ENCODE measurements around the gene AKT2.
"Not testable (repeated sequence)": the region's sequence is repeated elsewhere in the genome, so short reads cannot be mapped to it uniquely, and the experiment has no call there.

AKT2 gene

DNA sequence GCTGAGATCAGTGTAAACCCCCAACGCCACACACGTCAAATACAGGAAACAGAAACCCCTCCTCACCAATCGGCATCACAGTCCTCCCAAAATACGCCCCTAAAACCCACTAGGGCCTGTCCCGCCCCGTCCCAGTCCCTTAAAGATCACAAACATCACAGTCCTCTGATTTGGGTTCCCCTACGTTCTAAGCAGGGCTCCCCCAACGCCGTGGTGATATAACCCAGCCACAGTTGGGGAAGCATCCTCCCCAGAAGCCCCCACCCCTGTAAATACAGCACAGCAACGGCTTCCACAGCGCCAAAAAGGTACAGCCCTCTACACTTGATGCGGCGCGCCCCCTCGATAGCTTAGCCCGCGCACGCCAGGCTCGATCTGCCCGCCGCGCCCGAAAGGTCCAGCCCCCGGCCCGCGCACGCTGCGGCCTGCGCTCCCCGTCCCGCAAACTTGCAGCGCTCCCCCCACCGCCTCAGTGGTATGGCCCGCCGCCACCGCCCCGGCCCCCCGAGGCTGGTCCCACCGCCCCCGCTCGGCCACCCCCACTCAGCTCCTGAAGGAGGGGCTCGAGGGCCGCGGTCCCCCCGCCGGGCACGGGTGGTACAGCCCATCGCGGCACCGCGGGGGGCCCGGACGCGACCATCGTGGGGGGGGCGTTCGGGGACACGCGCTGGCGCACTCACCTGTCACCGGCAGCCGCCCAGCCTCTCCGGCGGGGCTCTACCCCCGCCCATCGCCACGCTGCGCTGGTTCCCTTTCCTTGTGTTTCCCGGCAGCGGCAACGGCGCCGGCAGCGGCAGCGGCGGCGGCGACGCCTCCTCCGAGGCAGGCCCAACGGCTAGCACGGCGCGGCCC lies at the start of gene AKT2:
Gene AKT2 (minus strand): TSS at position 845 of the 852 bp plus-strand sequence. CDS start 20,078 bp downstream, outside the sequence.
- DNase-seq (ENCODE audit: low read depth, low spot score), result peak; percentile 38

DNA sequence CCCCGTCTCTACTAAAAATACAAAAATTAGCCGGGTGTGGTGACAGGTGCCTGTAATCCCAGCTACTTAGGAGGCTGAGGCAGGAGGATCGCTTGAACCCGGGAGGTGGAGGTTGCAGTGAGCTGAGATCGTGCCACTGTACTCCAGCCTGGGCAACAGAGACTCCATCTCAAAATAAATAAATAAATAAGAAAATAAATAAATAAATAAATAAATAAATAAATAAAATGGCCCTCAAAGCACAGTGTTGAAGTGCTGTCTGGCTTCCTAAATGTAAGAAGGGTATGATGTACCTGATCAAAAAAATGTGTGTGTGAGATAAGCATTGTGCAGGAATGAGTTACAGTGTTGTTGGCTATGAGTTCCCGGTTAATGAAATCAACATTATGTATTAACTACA lies 47.9 kb upstream of the AKT2 start:
- not testable (repeated sequence) for DNase-seq (ENCODE audit: low read depth, low spot score)

DNA sequence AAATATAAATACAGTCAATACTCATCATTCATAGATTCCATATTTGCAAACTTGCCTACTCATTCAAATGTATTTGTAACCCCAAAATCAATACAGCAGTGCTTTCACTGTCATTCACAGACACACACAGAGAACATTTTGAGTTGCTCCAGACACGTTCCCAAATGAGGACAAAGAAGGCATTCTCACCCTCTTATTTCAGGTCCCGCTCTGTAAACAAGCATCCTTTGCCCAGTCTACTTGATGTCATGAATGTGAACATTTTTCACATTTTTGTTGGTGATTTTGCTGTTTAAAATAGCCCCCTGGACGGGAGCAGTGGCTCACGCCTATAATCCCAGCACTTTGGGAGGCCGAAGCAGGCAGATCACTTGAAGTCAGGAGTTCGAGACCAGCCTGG lies 47.5 kb upstream of the AKT2 start:
- peak; percentile 21 for DNase-seq (ENCODE audit: low read depth, low spot score)

DNA sequence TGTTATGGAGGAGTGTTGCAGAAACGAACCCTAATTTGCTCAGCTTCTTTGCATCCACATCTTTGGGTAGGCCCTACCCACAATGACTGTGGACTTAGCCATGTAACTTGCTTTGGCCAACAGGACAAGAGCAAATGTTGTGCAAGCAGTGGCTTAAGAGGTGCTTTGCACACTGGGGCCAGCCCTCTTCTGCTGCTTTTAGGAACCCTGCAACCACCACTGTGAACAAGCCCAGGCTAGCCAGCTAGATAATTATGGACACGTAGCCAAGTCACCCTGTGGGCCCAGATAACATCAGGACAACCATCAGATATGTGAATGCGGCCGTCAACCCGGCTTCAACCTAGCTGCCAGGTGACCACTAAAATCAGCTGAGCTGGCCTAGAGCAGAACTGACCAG lies 45.9 kb upstream of the AKT2 start:
- DNase-seq (ENCODE audit: low read depth, low spot score), result no peak

DNA sequence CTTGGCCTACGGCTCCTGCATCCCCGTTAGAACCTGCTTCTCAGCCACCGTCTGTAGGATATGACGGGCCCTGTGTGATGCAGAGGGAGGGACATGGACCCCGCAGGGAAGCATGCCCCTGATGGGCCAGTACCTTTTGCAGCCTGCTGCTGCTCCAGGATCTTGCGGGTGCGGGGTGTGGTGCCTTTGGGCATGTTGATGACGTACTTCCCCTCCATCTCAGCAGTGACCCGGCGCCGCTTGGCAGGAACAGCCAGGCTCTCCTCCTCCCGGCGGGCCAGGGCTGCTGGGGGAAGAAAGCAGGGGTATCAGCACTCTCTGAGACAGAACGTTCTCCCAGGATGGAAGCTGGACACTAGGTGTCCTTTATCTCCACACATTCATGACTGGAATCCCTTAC lies 41.1 kb upstream of the AKT2 start:
- no peak for DNase-seq (ENCODE audit: low read depth, low spot score)

DNA sequence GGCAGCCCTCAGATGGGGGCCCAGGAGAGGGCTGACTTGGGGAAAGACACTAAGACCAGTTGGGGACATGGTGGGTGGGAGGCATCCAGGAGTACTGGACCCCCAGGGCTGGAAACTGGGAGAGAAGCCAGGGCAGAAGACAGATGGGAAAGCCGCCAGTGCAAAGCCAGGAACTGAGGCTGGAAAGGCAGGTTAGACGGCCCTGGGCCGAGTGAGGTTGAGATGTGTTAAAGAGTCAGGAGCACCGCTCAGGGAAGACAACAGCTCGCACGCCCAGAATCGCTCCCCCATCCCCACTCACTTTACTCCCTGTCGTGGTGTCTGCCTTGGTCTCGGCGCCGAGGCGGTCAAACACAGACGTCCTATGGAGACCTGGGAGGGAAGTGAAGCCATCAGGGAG lies 38.6 kb upstream of the AKT2 start:
- no peak for DNase-seq (ENCODE audit: low read depth, low spot score)

DNA sequence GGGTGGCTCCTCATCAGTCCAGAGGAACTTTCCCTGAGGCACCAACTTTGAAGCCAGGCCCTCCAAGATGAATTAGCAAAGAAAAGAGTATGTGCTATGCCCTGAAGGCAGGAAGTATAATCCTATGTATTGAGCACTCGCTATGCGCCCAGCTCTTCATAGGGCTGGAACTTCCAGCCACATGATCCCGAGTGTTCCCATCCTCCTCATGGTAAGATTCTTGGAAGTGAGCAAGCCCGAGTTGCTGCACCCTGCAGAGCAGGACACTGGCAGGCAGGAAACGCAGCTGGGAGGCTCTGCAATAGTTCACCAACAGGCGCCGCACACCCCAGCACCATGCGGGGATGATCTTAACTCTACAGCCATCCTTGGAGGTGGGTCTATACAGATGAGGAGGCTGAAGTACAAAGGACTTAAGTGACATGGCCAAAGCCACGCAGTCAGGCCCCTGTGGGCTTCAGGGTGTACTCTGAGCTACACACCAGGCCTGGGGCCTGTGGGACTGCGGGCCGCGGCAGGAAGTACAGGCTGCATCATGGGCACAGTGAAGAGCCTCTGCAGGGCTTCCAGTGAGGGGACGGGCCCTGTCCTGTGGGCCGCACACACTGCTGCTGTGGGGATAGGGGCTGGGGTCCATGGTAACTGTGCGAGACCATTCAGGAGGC lies 37.9 kb upstream of the AKT2 start:
- no peak for DNase-seq (ENCODE audit: low read depth, low spot score)

DNA sequence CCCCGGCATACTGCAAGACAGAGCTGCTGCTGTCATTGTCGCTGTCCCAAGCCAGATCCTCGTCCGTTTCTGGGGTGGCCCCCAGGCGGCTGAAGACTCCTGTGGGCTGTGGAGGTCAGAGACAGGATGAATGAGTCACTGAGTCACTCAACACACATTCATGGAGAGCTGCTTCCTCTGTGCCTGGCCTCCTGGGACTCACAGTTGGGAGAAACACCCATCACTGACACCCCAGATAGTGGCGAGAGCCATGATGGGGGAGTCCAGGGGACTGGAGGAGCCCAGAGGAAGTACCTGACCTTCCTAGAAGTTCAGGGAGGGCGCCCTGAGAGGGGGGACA lies 37.1 kb upstream of the AKT2 start:
- no peak for DNase-seq (ENCODE audit: low read depth, low spot score)

DNA sequence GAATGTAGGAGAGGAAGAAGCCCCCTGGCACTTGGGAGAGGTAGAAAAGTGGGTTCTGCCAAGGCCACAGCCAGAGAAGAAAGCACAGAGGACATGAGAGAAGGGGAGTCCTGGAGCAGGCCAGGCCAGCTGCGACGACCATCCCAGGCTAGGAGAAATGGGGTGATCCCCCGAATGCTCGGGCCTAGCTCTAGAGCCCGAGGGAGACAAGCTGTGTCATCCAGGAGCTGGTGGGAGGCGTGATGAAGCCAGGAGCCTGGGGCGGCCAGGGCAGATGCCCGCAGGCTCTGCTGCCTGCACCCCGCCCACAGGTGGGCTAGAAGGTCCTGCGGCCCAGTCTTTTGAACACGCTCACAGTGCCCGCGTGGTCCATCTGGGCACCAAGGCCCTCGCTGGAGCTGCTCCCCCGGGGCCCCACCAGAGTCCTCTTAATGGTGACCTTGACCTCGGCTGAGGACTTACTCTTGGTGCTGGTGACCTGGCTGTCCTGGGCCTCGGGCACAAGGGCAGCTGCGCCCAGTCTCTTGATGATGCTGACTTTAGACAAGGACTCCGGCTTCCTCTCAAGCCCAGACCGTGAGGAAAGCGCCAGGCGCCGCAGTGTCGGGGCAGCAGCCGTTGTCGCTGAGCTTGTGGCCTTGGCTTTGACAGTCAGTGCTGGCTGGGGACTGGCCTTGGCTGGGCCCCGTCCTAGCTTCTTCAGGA lies 36.6 kb upstream of the AKT2 start:
- no peak for DNase-seq (ENCODE audit: low read depth, low spot score)

DNA sequence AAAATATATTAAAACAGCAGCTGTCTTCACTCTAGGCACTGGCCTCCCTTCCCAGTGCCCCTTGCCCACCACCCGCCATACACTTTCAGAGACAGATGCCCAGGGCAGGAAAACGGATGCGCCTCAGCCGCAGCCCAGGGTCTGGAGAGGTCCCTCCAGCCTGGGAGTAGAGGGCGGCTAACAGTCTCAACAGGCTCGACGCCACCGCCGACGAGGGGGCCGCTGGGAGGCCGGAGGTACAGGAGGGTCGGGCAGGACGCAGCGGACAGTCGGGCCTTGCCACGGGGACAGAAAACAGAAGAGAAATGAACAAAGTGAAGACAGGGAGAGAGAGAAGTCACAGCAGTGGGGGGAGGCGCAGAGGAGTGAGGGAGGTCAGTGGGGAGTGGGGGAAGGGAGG lies 35.9 kb upstream of the AKT2 start:
- no peak for DNase-seq (ENCODE audit: low read depth, low spot score)

DNA sequence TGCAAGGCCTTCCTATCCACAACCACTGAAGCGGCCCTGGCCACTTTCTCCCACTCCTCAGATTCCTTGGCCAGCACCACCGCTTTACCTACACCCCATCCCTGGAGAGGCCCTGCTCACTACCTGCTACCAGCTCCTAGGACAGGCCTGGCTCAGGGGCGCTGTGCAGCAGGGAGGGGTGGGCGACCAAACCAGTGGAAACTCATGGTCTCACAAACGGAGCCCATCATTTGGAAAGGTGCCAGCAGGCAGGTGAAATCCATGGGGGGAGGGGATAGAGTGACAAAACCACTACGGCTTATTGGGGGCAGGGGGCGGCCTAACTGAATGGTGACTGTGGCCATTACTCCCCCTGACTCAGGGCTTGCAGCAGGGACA lies 35.4 kb upstream of the AKT2 start:
- DNase-seq (ENCODE audit: low read depth, low spot score), result no peak

DNA sequence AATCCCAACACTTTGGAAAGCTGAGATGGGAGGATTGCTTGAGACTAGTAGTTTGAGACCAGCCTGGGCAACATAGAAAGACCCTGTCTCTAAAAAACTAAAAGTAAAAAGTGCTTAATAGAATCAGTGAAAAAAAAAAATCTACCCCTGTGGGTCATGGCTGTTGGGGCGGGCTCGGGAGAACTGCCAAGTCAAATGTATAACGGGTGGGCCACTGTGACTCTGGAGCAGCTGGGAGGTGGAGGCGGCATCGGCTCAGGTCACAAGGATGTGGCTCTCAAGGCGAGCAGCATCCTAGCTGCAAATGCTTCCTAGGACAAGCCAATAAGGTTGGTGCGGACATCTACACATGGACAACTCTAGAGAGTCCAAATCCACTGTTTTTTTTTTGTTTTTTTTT lies 32.2 kb upstream of the AKT2 start:
- no peak for DNase-seq (ENCODE audit: low read depth, low spot score)

DNA sequence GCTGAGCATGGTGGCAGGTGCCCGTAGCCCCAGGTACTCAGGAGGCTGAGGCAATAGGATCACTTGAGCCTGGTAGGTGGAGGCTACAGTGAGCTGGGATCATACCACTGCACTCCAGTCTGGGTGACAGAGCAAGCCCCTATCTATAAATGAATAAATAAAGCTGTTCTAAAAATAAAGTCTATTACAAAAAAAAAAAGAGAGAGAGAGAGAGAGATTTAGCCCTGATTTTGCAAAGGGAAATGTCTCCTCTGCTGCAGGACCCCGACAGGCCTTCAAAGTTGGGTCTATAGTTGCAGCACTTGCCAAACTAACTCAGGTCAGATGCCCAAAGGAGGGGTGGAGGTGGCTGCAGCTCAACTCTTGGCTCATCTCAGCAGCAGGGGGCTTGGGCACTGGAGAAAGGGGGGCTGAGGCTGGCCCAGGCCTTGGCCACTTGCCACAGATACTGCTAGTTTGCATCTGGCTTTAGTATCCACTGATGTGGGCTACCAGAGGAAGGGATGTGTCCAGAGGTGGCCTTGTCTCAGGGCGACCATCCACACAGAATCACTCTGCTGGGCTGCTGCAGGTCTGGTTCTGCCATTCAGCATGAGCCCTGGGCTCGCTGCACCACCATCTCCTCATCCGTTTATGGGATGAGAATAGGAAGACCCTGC lies 30.8 kb upstream of the AKT2 start:
- no peak for DNase-seq (ENCODE audit: low read depth, low spot score)

DNA sequence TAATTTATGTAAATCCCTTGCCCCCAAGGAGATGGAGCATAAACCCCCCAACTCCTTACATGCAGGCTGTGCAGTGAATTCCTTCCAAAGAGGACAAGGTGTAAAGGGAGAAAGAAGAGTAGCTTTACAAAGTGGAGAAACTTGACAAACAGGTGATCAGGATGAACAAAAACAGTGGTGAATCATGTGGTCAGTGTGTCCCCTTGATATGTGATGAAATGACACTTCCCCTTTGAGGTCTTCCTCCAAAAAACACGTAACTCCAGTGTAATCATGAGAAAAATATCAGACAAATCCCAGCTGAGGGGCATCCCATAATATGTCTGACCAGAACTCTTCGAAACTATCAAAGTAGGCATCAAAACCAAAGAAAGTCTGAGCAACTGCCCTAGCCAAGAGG lies 29.5 kb upstream of the AKT2 start:
- DNase-seq (ENCODE audit: low read depth, low spot score), result no peak

DNA sequence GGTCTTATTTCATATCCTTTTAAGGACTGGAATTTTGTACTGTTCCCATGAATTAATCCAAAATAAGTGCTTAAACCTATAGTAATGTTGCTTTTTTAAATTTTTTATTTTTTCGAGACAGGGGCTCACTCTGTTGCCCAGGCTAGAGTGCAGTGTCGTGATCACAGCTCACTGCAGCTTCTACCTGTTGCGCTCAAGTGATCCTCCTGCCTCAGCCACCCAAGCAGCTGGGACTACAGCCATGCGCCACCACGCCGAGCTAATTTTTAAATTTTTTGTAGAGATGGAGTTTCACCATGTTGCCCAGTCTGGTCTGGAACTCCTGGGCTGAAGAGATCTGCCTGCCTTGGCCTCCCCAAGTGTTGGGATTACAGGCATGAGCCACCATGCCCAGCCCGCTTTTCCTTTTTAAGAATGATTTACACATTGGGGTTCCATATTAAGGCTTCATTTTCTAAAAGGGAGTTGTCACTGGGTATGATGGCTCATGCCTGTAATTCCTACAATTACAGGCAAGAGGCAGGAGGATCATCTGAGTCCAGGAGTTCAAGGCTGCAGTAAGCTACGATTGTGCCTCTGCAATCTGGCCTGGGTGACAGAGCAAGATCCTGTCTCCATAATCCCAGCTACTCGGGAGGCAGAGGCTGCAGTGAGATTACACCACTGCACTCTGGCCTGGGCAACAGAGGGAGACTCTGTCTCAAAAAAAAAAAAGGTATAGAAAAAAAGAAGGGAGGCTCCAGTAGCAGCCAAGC lies 28.3 kb upstream of the AKT2 start:
- DNase-seq (ENCODE audit: low read depth, low spot score), result no peak

DNA sequence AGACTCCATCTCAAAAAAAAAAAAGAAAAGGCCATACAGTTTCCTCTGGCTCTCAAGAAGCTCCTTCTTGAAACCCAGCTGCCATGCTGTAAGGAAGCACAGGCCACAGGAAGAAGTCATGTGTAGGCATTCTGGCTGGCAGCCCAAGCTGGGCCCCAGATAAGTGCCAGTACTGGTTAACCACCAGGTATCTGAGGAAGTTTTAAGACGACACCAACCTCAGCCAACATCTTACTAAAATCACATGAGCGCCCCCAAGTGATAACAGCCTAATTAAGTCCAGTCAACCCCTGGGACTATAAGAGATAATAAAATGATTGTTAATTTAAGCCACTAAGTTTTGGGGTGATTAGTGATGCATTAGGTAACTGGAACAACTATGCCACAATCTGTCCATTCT lies 27.4 kb upstream of the AKT2 start:
- DNase-seq (ENCODE audit: low read depth, low spot score), result no peak

DNA sequence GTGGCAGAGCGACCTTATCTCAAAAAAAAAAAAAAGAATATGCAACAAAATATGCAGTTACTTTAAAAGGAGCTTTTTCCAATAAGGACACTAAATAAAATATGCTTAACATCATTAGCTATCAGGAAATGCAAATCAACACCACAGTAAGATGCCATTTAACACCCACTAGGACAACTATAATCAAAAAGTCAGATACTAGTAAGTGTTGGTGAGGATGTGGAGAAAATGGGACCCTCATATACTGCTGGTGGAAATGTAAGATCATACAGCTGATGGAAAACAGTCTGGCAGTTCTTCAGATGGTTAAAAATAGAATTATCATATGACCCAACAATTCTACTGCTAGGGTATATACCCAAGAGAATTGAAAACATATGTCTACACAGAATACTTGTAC lies 24.5 kb upstream of the AKT2 start:
- DNase-seq (ENCODE audit: low read depth, low spot score), result no peak

DNA sequence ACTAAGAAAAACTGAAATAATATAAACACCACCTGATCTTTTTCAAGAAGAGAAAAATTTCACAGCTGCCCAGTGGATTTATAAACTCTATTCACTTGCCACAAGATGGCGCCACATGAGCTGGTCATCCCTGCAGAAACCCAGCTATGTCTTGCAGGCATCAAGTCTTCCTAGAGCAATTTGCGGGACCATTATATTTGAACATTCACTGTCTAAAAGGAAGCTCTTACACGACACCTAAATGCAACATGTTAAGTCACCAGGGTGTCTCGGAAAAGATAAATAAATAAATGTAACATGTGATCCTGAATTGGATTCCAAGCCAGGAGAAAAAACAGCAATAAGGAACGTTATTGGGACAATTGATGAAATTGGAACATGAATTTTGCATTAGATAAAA lies 20.3 kb upstream of the AKT2 start:
- peak; percentile 90 for DNase-seq (ENCODE audit: low read depth, low spot score)

DNA sequence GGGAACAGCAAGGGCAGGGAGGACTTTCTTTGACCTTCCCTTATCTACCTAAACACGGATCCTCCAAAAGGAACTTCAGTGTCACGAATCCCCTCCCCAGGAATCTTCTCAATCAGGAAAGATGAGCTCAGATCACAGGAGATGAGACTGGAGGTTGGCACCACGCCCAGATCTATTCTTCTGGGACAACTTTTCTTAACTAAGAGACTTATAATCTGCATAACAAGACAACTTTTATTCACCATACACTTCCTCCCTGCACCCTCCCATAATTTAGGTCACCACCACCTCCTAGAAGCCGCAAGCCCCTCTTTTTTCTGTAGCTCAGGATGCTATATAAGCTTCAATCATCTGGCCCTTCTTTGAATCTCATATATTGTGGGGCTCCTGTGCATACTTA lies 19.2 kb upstream of the AKT2 start:
- DNase-seq (ENCODE audit: low read depth, low spot score), result no peak

DNA sequence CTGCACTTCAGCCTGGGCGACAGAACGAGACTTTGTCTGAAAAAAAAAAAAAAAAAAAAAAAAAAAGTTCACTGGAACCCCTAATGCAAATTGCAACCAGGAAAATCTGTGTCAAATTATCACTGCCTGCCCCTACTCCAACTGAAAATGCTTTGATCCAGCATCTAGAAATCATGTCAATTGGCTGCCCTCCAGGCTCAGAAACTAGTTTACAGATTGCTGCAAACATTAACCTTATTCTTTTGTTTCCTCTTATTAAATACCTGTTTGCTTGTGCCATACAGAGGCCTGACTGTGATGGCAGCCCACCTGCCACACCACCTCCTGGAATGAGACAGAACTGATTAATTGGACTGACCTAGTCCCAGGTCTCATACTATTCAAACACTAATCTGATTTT lies 18.6 kb upstream of the AKT2 start:
- no peak for DNase-seq (ENCODE audit: low read depth, low spot score)

DNA sequence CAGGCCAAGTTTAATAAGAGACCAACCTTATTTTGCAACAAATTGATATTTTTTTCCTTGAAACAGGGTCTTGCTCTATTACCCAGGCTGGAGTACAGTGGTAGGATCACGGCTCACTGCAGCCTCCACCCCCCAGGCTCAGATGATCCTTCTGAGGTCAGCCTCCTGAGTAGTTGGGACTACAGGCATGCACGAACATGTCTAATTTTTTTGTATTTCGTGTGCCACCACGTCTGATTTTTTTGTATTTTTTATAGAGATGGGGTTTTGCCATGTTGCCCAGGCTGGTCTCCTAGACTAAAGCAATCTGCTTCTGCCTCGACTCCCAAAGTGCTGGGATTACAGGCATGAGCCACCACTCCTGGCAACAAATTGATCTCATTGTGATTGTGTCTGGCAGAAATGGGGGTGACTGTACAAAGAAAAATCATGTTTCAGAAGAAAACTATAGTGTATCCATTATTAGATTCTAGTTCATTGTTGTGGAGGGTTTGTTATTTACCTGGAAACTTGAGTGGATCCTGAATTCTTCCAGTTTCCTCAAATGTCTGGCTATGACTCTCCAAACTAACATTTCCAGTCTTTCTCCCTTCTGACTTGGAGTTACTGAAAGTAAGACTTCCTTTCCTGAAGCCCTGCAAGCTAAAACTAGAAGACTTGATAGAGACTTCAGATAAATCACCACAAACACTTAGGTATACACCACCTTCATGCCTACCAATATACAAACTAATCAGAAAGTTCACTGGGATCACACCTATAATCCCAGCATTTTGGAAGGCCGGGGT lies 17.3 kb upstream of the AKT2 start:
- no peak for DNase-seq (ENCODE audit: low read depth, low spot score)
